CD14-positive monocyte (primary cell): ENCODE results near the gene S100A10. TPM values are rescaled to one million over a fixed set of nuclear protein-coding genes. Genes with fewer than 3 reads are reported as not detected.

Experiments used
- DNase-seq, 3 donors: peaks; one replicate each; pipeline ENCODE4 v3.0.0-alpha.2; 2011 to 2022
- H2AFZ ChIP-seq: 2 replicates; pipeline ENCODE4 v1.6.0; 2012; ENCODE audit warnings: mild to moderate bottlenecking, low read depth, low read length, inconsistent platforms; ENCODE audit not compliant: insufficient read depth, poor library complexity, severe bottlenecking
- H3K27ac ChIP-seq, 2 donors: 1 replicate in 1 of 2; 2 replicates in 1 of 2; pipeline ENCODE4 v1.5.1; 2012 to 2013; ENCODE audit warnings: low read length in 2 of 2, control low read depth in 1 of 2, inconsistent platforms in 1 of 2, low read depth in 1 of 2, mild to moderate bottlenecking in 1 of 2
- H3K27me3 ChIP-seq, 2 donors: one replicate each; pipeline versions ENCODE4 v1.6.0 to v1.6.1; 2011 to 2013; ENCODE audit warnings: low read length in 2 of 2; ENCODE audit not compliant: control insufficient read depth in 2 of 2, insufficient read depth in 2 of 2
- H3K36me3 ChIP-seq, 2 donors: replicated peaks in 1 of 2; 1 replicate in 1 of 2; 2 replicates in 1 of 2; pipeline versions ENCODE4 v1.5.1 to v1.6.1; 2012 to 2013; ENCODE audit warnings: low read length in 2 of 2, control low read depth in 1 of 2, inconsistent platforms in 1 of 2, mild to moderate bottlenecking in 1 of 2; ENCODE audit not compliant: insufficient read depth in 2 of 2, control insufficient read depth in 1 of 2
- H3K4me1 ChIP-seq, 2 donors: 1 replicate in 1 of 2; 2 replicates in 1 of 2; pipeline versions ENCODE4 v1.5.1 to v1.6.1; 2012 to 2013; ENCODE audit warnings: low read length in 2 of 2, control low read depth in 1 of 2, inconsistent platforms in 1 of 2, mild to moderate bottlenecking in 1 of 2, moderate library complexity in 1 of 2; ENCODE audit not compliant: insufficient read depth in 2 of 2, control insufficient read depth in 1 of 2
- H3K4me2 ChIP-seq: replicated peaks from 2 replicates; pipeline ENCODE3; 2012; ENCODE audit warnings: low read length, moderate library complexity, mild to moderate bottlenecking; ENCODE audit not compliant: poor library complexity, severe bottlenecking; ENCODE audit errors: extremely low read depth
- H3K4me3 ChIP-seq, 3 experiments: fragments of 200-600 bp in 1 of 3; sonication (generic) in 1 of 3; replicated peaks in 1 of 3; 1 replicate in 2 of 3; 2 replicates in 1 of 3; pipeline ENCODE4 v1.5.1; 2011 to 2013; ENCODE audit warnings: low read length in 3 of 3, mild to moderate bottlenecking in 3 of 3, control low read depth in 2 of 3, low read depth in 2 of 3, inconsistent platforms in 1 of 3, moderate library complexity in 1 of 3
- H3K79me2 ChIP-seq: 2 replicates; pipeline ENCODE4 v1.6.0; 2012; ENCODE audit warnings: mild to moderate bottlenecking, control low read depth, inconsistent platforms, low read length, moderate library complexity; ENCODE audit not compliant: insufficient read depth
- H3K9ac ChIP-seq: 2 replicates; pipeline ENCODE4 v1.6.0; 2017; ENCODE audit warnings: low read length, mild to moderate bottlenecking; ENCODE audit not compliant: insufficient read depth, poor library complexity, severe bottlenecking
- H3K9me3 ChIP-seq, 2 donors: replicated peaks in 1 of 2; 1 replicate in 1 of 2; 2 replicates in 1 of 2; pipeline versions ENCODE4 v1.5.1 to v1.6.1; 2012 to 2013; ENCODE audit warnings: low read length in 2 of 2, control low read depth in 1 of 2; ENCODE audit not compliant: control insufficient read depth in 1 of 2, insufficient read depth in 1 of 2
- H4K20me1 ChIP-seq: 2 replicates; pipeline ENCODE4 v1.6.0; 2012; ENCODE audit warnings: mild to moderate bottlenecking, low read length, control low read depth, moderate library complexity; ENCODE audit not compliant: insufficient read depth
- H3K27ac Mint-ChIP-seq, 7 donors: one replicate each; pipeline ENCODE4 v1.8.0; 2020; ENCODE audit warnings: mild to moderate bottlenecking in 7 of 7, mixed read lengths in 7 of 7, moderate library complexity in 6 of 7, inconsistent platforms in 2 of 7
- H3K27me3 Mint-ChIP-seq, 3 donors: one replicate each; pipeline ENCODE4 v1.8.0; 2021 to 2022; ENCODE audit warnings: low read depth in 3 of 3, mild to moderate bottlenecking in 3 of 3, mixed read lengths in 3 of 3, moderate library complexity in 3 of 3, inconsistent platforms in 1 of 3
- H3K36me3 Mint-ChIP-seq, 2 donors: one replicate each; pipeline ENCODE4 v1.8.0; 2020; ENCODE audit warnings: mixed read lengths in 2 of 2, inconsistent platforms in 1 of 2, mild to moderate bottlenecking in 1 of 2
- H3K4me1 Mint-ChIP-seq: one replicate; pipeline ENCODE4 v1.8.0; 2020; ENCODE audit warnings: mild to moderate bottlenecking, mixed read lengths
- H3K4me3 Mint-ChIP-seq, 2 donors: one replicate each; pipeline ENCODE4 v1.8.0; 2020; ENCODE audit warnings: mild to moderate bottlenecking in 2 of 2, mixed read lengths in 2 of 2, moderate library complexity in 1 of 2
- H3K9me3 Mint-ChIP-seq, 7 donors: one replicate each; pipeline ENCODE4 v1.8.0; 2020 to 2022; ENCODE audit warnings: mixed read lengths in 7 of 7, mild to moderate bottlenecking in 6 of 7, moderate library complexity in 6 of 7, inconsistent platforms in 2 of 7
- WGBS: methylation state at CpG from one replicate; pipeline ENCODE4 v1.1.5; 2013; ENCODE audit warnings: missing lambda C conversion rate; ENCODE audit not compliant: insufficient coverage; 5-methylcytosine and 5-hydroxymethylcytosine counted together
- intact Hi-C, 2 donors: fragments of 100-400 bp; cut with micrococcal nuclease; formaldehyde crosslinking; loops; one replicate each; pipeline versions ENCODE4 v1.15.0 to v1.15.1; 2023
- polyA plus RNA-seq, 3 donors: library from polyadenylated mRNA; depleted of rRNA in 1 of 3; unstranded in 2 of 3; stranded (reverse) in 1 of 3; fragments of 300-500 nt in 2 of 3; fragments of >200 nt in 1 of 3; fragmentation: Illumina TruSeq in 2 of 3; gene quantifications; 1 replicate in 2 of 3; 2 replicates in 1 of 3; pipeline ENCODE4 v1.2.3, GENCODE V29; 2012 to 2021
- TF ChIP-seq, protein P1 (sequence below): fragments of 200-600 bp; IDR thresholded peaks from one replicate; pipeline ENCODE4 v1.8.0; 2022; ENCODE audit warnings: antibody characterized with exemption, mild to moderate bottlenecking

Gene S100A10
- polyA plus RNA-seq, 3 donors = 422 to 2,138 (median 2,129) TPM

DNA sequence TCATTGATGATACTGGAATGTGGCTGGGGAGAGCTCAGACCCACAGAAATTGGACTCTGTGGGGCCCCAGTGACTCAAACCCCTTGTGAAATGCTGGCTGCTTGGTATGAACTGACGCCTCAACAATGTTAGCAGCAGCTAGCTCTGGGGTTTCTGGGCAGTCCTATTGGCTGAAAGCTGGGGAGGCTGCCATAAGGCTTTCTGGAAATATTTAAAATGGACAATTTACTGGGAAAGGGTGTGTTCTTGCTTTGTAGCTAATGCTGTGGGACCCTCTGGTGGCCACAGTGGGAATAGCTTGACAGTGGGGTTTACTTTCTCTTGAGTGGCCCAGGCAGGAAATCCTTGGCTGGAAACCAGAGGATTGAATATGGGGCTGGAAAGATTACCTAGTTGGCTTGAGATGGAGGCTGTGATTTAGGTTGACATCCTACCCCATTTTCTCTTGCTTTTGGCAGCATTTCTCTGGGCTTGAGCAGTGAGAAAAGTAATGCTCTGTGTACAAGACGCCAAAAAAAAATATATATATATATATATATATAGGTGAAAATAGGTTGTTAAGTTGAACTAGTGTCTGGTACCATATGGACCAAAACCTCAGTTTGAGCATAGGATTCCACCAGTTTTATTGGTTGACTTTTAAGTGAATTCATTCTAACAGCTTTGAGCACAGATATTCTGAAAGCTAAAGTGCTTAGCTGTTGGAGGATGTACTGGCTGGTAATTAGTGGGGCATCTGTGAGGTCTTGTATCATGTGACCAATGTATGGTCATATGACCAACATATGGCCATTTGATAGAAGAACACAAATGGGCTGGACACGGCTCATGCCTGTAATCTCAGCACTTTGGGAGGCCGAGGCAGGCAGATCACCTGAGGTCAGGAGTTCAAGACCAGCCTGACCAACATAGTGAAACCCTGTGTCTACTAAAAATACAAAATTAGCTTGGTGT lies 8.2 kb upstream of the S100A10 start:
- H3K4me1 Mint-ChIP-seq = peaks cover 27% of the 10 kb centered on the region
- intact Hi-C loops = loop anchor here in 1 of 2 donors (5.0 kb wide), 1 partner anchor 35 kb away; no protein-coding TSS in a partner anchor
- Histone ChIP-seq H3K4me2 (peak overlapping the region; percentile 17), H3K79me2 (no peaks in the 10 kb centered on the region), H3K4me1 (peaks cover 21 to 22% of the 10 kb centered on the region in 2 donors), H3K9me3 (no peaks in the 10 kb centered on the region), H2AFZ (no peak overlapping the region), H3K27me3 (peaks cover 0 to 3% of the 10 kb centered on the region in 2 donors), H3K4me3 (peak overlapping the region in 1 of 3 experiments; percentile 2), H3K36me3 (no peaks in the 10 kb centered on the region), H3K9ac (no peak overlapping the region), H3K27ac (peak overlapping the region in 1 of 2 donors; percentile 58), H4K20me1 (no peaks in the 10 kb centered on the region)
- peak overlapping the region; percentile 73 to 87 (median 86) for H3K27ac Mint-ChIP-seq
- peak overlapping the region in 1 of 2 donors; percentile 9 for H3K4me3 Mint-ChIP-seq
- H3K9me3 Mint-ChIP-seq = peaks cover 0 to 3% (median 0%) of the 10 kb centered on the region in 7 donors
- TF ChIP-seq, protein P1, sequence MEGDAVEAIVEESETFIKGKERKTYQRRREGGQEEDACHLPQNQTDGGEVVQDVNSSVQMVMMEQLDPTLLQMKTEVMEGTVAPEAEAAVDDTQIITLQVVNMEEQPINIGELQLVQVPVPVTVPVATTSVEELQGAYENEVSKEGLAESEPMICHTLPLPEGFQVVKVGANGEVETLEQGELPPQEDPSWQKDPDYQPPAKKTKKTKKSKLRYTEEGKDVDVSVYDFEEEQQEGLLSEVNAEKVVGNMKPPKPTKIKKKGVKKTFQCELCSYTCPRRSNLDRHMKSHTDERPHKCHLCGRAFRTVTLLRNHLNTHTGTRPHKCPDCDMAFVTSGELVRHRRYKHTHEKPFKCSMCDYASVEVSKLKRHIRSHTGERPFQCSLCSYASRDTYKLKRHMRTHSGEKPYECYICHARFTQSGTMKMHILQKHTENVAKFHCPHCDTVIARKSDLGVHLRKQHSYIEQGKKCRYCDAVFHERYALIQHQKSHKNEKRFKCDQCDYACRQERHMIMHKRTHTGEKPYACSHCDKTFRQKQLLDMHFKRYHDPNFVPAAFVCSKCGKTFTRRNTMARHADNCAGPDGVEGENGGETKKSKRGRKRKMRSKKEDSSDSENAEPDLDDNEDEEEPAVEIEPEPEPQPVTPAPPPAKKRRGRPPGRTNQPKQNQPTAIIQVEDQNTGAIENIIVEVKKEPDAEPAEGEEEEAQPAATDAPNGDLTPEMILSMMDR = peak; percentile 71
- DNase-seq = peak; percentile 66 to 82 (median 82)
- 42% methylated on average over 2 of the region's 4 CpGs for WGBS
- H3K27me3 Mint-ChIP-seq = peaks cover 4 to 13% (median 8%) of the 10 kb centered on the region in 3 donors
- peaks cover 0 to 4% of the 10 kb centered on the region in 2 donors for H3K36me3 Mint-ChIP-seq

DNA sequence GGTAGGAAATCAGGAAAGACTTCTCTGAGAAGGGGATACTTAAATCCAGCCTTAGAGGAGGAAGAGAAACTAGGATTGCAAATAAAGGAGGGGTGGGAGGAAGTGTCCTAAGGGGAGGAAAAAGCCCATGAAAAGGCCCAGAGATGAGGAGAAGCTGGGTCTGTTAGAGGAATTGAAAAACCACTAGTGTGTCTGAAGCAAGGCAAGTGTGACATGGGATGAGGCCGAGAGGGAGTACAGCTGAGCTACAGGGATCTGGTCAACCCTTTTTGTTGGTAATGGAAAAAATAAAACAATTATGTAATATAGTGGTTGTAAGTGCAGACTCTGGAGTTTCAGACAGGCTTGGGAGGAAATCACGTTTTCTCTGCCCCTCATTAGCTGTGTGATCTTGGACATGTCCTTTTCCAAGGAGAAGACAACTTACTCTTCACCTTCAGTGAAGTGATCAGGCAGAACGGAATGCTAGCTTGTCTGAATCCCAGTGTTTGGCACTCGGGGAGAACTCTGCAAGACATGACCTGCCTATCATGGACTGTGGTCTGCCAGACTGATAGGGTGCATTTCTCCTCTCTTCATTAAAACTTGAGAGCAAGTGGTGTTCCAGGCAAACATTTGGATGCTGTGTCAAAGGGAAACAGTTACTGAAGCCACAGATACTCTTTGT lies 7.4 kb upstream of the S100A10 start:
- TF ChIP-seq, protein P1 = no peak
- DNase-seq = peak in 2 of 3 donors; percentile 69
- 90% methylated on average over 2 of the region's 4 CpGs for WGBS
- Mint-ChIP-seq H3K27me3 (peaks cover 4 to 13% (median 8%) of the 10 kb centered on the region in 3 donors), H3K4me1 (peaks cover 28% of the 10 kb centered on the region), H3K36me3 (peaks cover 0 to 4% of the 10 kb centered on the region in 2 donors), H3K4me3 (peak overlapping the region; percentile 9 to 68), H3K9me3 (peaks cover 0 to 3% (median 0%) of the 10 kb centered on the region in 7 donors), H3K27ac (peak overlapping the region; percentile 73 to 87 (median 86))
- H3K9ac ChIP-seq = no peak overlapping the region
- peak overlapping the region in 1 of 3 experiments; percentile 2 for H3K4me3 ChIP-seq
- H3K27ac ChIP-seq = peak overlapping the region in 1 of 2 donors; percentile 58
- H3K79me2 ChIP-seq = no peaks in the 10 kb centered on the region
- H3K4me2 ChIP-seq = peak overlapping the region; percentile 17
- H2AFZ ChIP-seq = no peak overlapping the region
- H3K9me3 ChIP-seq = no peaks in the 10 kb centered on the region
- no peaks in the 10 kb centered on the region for H4K20me1 ChIP-seq
- H3K4me1 ChIP-seq = peaks cover 21 to 22% of the 10 kb centered on the region in 2 donors
- peaks cover 0 to 3% of the 10 kb centered on the region in 2 donors for H3K27me3 ChIP-seq
- intact Hi-C loops = loop anchor here in 1 of 2 donors (5.0 kb wide), 1 partner anchor 34 kb away; no protein-coding TSS in a partner anchor
- no peaks in the 10 kb centered on the region for H3K36me3 ChIP-seq
